HepG2 (cell line): Measurements from ENCODE around the gene FAM20A. TPM values are rescaled to one million over a fixed set of nuclear protein-coding genes. Genes with fewer than 3 reads are reported as not detected.

Experiments used
- FOXJ3 ChIP-seq: sonication (generic); formaldehyde crosslinking; IDR thresholded peaks from 2 replicates; pipeline ENCODE4 v1.4.0; 2020; ENCODE audit warnings: missing genetic modification reagents, mild to moderate bottlenecking, borderline replicate concordance
- HOXA5 ChIP-seq: sonication (generic); formaldehyde crosslinking; IDR thresholded peaks from 2 replicates; pipeline ENCODE4 v1.4.0; 2020; ENCODE audit warnings: missing genetic modification reagents
- IKZF4 ChIP-seq: sonication (generic); formaldehyde crosslinking; IDR thresholded peaks from 2 replicates; pipeline ENCODE4 v1.5.1; 2020; ENCODE audit warnings: borderline replicate concordance, mild to moderate bottlenecking, low read depth, missing genetic modification reagents; ENCODE audit errors: not compliant biosample characterization
- JUN ChIP-seq: sonication (generic); formaldehyde crosslinking; IDR thresholded peaks from 2 replicates; pipeline ENCODE4 v1.4.0; 2020; ENCODE audit warnings: mild to moderate bottlenecking, missing genetic modification reagents
- MYNN ChIP-seq: sonication (generic); formaldehyde crosslinking; IDR thresholded peaks from 2 replicates; pipeline ENCODE4 v1.4.0; 2020; ENCODE audit warnings: mild to moderate bottlenecking, low read depth, missing genetic modification reagents
- PHF5A ChIP-seq: IDR thresholded peaks from one replicate; pipeline ENCODE4 v1.6.1; 2018; ENCODE audit warnings: low read depth, missing genetic modification reagents; ENCODE audit not compliant: unreplicated experiment
- RBM39 ChIP-seq: fragments of 200-400 bp; formaldehyde crosslinking; IDR thresholded peaks from one replicate; pipeline ENCODE4 v1.6.1; 2018; ENCODE audit warnings: antibody characterized with exemption, mild to moderate bottlenecking, low read depth, low read length; ENCODE audit not compliant: poor library complexity, severe bottlenecking
- REL ChIP-seq: sonication (generic); formaldehyde crosslinking; conservative IDR thresholded peaks from 2 replicates; pipeline ENCODE4 v1.8.0; 2022; ENCODE audit warnings: mild to moderate bottlenecking, missing genetic modification reagents, moderate library complexity
- XRCC5 ChIP-seq: fragments of 200-400 bp; formaldehyde crosslinking; optimal IDR thresholded peaks from 2 replicates; pipeline ENCODE3; 2017; ENCODE audit warnings: mild to moderate bottlenecking, low read length
- YY1 ChIP-seq: IDR thresholded peaks from 2 replicates; pipeline ENCODE4 v1.6.1; 2011; ENCODE audit warnings: low read length, low read depth, moderate library complexity, mild to moderate bottlenecking; ENCODE audit not compliant: insufficient read depth, insufficient replicate concordance
- ZNF768 ChIP-seq: sonication (generic); formaldehyde crosslinking; IDR thresholded peaks from 2 replicates; pipeline ENCODE4 v1.4.0; 2020; ENCODE audit warnings: missing genetic modification reagents
- ZNF782 ChIP-seq: sonication (generic); formaldehyde crosslinking; IDR thresholded peaks from 2 replicates; pipeline ENCODE4 v1.4.0; 2020; ENCODE audit warnings: missing genetic modification reagents, mild to moderate bottlenecking, borderline replicate concordance
- ZSCAN25 ChIP-seq: sonication (generic); formaldehyde crosslinking; IDR thresholded peaks from 2 replicates; pipeline ENCODE4 v1.8.0; 2022; ENCODE audit warnings: mild to moderate bottlenecking, missing genetic modification reagents
- polyA plus RNA-seq, 8 experiments: library from polyadenylated mRNA; depleted of rRNA in 3 of 8; stranded (reverse) in 7 of 8; unstranded in 1 of 8; fragments of >200 nt; fragmentation: Illumina TruSeq in 4 of 8; extraction: Trizol in 4 of 8; gene quantifications; 2 replicates each; pipeline versions ENCODE4 v1.2.1 to v1.2.3, GENCODE V29; 2011 to 2016; ENCODE audit warnings: low read depth in 4 of 8, missing spikeins in 1 of 8, mixed read lengths in 1 of 8; ENCODE audit not compliant: insufficient read depth in 1 of 8
- total RNA-seq, 5 experiments: library from RNA; depleted of rRNA; stranded (reverse); fragments of >200 nt; fragmentation: Illumina TruSeq; extraction: Trizol; gene quantifications; 2 replicates each; pipeline ENCODE4 v1.2.3, GENCODE V29; 2016; ENCODE audit warnings: low read depth in 1 of 5
- TF ChIP-seq, protein P1 (sequence below): sonication (generic); formaldehyde crosslinking; IDR thresholded peaks from 2 replicates; pipeline ENCODE4 v1.5.0; 2020; ENCODE audit warnings: missing genetic modification reagents
- TF ChIP-seq, protein P2 (sequence below): sonication (generic); formaldehyde crosslinking; IDR thresholded peaks from 2 replicates; pipeline ENCODE4 v1.4.0; 2020; ENCODE audit warnings: missing genetic modification reagents
- TF ChIP-seq, protein P3 (sequence below): sonication (generic); formaldehyde crosslinking; IDR thresholded peaks from 2 replicates; pipeline ENCODE4 v1.4.0; 2020; ENCODE audit warnings: missing genetic modification reagents
- TF ChIP-seq, protein P4 (sequence below): sonication (generic); formaldehyde crosslinking; IDR thresholded peaks from 2 replicates; pipeline ENCODE4 v1.8.1; 2023; ENCODE audit warnings: mild to moderate bottlenecking, inconsistent platforms, moderate library complexity, missing genetic modification reagents, borderline replicate concordance
- TF ChIP-seq, protein P5 (sequence below): sonication (generic); formaldehyde crosslinking; IDR thresholded peaks from 2 replicates; pipeline ENCODE4 v1.4.0; 2020; ENCODE audit warnings: mild to moderate bottlenecking, missing genetic modification reagents
- TF ChIP-seq, protein P6 (sequence below): IDR thresholded peaks from 2 replicates; pipeline ENCODE4 v1.6.1; 2016; ENCODE audit warnings: low read depth, borderline replicate concordance
- TF ChIP-seq, protein P7 (sequence below): sonication (generic); formaldehyde crosslinking; IDR thresholded peaks from 2 replicates; pipeline ENCODE4 v1.8.0; 2022; ENCODE audit warnings: mild to moderate bottlenecking, missing genetic modification reagents, moderate library complexity

FAM20A gene
- total and polyA plus RNA-seq, 2 of the 13 experiments (the other 11 are each of a cell fraction or from before 2014, with no cell fraction given), result 9.3 to 20.7 TPM

DNA sequence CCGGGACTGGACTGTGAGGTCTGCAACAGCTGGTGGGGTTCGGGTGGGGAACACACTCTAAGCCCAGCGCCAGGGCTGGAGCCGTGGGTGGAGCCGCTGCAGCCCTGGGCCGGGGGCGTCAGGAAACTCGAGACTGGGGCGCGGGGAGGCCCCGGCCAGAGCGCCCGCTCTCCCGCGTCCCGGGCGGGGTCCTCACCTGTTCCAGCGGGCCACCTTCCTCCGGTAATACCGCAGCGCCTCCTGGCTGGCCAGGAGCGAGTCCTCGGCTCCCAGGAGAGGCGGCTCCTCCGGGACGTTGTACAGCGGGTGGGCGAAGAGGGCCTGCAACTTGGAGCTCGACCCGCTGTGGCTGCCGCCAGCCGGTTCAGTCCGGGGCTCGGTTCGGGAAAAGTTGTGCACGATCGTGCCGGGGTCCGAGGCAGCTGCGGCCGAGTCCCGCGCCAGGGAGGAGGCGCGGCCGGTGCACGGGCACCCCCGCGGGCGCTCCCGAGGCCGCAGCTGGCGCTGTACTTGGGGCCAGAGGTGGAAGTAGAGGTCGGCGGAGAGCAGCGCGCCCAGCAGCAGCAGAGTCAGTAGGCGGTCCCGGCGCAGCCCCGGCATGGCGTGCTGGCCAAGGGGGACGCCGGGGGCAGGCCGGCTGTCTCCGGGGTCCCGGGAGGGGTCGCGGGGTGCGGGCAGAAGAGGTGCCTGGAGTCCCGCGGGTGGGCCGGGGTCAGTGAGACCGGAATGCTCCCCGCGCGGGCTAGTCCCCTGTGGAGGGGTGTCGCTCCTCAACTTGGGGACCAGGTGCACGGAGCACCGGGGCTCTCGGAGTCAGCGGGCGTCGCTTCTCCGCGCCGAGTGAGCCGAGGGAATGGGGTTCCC lies 868 bp downstream of the FAM20A start (continued):
- TF ChIP-seq JUN, result no peak
- TF ChIP-seq PHF5A, result no peak
- TF ChIP-seq RBM39, result peak; percentile 37
- TF ChIP-seq XRCC5, result peak; percentile 67
- TF ChIP-seq REL (CRISPR knock-in tag), result 0 out of 2 replicates have a peak, but pooled peaks have one; percentile 30
- TF ChIP-seq, protein P1, sequence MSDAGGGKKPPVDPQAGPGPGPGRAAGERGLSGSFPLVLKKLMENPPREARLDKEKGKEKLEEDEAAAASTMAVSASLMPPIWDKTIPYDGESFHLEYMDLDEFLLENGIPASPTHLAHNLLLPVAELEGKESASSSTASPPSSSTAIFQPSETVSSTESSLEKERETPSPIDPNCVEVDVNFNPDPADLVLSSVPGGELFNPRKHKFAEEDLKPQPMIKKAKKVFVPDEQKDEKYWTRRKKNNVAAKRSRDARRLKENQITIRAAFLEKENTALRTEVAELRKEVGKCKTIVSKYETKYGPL, result peak; percentile 54; the same call in 1 of the 2 replicates
- TF ChIP-seq YY1, result peak; percentile 51
- TF ChIP-seq, protein P2, sequence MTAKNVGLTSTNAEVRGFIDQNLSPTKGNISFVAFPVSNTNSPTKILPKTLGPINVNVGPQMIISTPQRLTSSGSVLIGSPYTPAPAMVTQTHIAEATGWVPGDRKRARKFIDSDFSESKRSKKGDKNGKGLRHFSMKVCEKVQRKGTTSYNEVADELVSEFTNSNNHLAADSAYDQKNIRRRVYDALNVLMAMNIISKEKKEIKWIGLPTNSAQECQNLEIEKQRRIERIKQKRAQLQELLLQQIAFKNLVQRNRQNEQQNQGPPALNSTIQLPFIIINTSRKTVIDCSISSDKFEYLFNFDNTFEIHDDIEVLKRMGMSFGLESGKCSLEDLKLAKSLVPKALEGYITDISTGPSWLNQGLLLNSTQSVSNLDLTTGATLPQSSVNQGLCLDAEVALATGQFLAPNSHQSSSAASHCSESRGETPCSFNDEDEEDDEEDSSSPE (CRISPR knock-in tag), result peak; percentile 73
- TF ChIP-seq, protein P3, sequence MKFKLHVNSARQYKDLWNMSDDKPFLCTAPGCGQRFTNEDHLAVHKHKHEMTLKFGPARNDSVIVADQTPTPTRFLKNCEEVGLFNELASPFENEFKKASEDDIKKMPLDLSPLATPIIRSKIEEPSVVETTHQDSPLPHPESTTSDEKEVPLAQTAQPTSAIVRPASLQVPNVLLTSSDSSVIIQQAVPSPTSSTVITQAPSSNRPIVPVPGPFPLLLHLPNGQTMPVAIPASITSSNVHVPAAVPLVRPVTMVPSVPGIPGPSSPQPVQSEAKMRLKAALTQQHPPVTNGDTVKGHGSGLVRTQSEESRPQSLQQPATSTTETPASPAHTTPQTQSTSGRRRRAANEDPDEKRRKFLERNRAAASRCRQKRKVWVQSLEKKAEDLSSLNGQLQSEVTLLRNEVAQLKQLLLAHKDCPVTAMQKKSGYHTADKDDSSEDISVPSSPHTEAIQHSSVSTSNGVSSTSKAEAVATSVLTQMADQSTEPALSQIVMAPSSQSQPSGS (CRISPR knock-in tag), result peak; percentile 45; the same call in 1 of the 2 replicates
- TF ChIP-seq IKZF4, result peak; percentile 12
- TF ChIP-seq HOXA5 (CRISPR knock-in tag), result peak; percentile 3; the same call in 1 of the 2 replicates
- TF ChIP-seq, protein P4, sequence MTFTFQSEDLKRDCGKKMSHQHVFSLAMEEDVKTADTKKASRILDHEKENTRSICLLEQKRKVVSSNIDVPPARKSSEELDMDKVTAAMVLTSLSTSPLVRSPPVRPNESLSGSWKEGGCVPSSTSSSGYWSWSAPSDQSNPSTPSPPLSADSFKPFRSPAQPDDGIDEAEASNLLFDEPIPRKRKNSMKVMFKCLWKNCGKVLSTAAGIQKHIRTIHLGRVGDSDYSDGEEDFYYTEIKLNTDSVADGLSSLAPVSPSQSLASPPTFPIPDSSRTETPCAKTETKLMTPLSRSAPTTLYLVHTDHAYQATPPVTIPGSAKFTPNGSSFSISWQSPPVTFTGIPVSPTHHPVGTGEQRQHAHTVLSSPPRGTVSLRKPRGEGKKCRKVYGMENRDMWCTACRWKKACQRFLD (CRISPR knock-in tag), result peak; percentile 85; the same call in 1 of the 2 replicates
- TF ChIP-seq ZNF782 (CRISPR knock-in tag), result peak; percentile 11; the same call in 1 of the 2 replicates
- TF ChIP-seq, protein P5, sequence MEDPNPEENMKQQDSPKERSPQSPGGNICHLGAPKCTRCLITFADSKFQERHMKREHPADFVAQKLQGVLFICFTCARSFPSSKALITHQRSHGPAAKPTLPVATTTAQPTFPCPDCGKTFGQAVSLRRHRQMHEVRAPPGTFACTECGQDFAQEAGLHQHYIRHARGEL (CRISPR knock-in tag), result peak; percentile 81; the same call in 1 of the 2 replicates
- TF ChIP-seq, protein P6, sequence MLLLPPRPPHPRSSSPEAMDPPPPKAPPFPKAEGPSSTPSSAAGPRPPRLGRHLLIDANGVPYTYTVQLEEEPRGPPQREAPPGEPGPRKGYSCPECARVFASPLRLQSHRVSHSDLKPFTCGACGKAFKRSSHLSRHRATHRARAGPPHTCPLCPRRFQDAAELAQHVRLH, result peak; percentile 56; the same call in 1 of the 2 replicates
- peak; percentile 70; the same call in 1 of the 2 replicates for TF ChIP-seq ZNF768 (CRISPR knock-in tag)
- no peak for TF ChIP-seq MYNN (CRISPR knock-in tag)
- TF ChIP-seq, protein P7, sequence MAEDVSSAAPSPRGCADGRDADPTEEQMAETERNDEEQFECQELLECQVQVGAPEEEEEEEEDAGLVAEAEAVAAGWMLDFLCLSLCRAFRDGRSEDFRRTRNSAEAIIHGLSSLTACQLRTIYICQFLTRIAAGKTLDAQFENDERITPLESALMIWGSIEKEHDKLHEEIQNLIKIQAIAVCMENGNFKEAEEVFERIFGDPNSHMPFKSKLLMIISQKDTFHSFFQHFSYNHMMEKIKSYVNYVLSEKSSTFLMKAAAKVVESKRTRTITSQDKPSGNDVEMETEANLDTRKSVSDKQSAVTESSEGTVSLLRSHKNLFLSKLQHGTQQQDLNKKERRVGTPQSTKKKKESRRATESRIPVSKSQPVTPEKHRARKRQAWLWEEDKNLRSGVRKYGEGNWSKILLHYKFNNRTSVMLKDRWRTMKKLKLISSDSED, result no peak
- TF ChIP-seq FOXJ3 (CRISPR knock-in tag), result no peak
- TF ChIP-seq ZSCAN25, result peak; percentile 13; the same call in 1 of the 2 replicates
